Hematopoietic multipotent progenitor cell treated with erythropoietin and hydrocortisone succinate and interleukin-3 and kit ligand, for 4 days (in vitro differentiated cells): ENCODE results near the gene NRDE2.

ENCODE experiments used
- DNase-seq: peaks from one replicate; pipeline ENCODE4 v3.0.0-alpha.2; 2015

NRDE2 gene

DNA sequence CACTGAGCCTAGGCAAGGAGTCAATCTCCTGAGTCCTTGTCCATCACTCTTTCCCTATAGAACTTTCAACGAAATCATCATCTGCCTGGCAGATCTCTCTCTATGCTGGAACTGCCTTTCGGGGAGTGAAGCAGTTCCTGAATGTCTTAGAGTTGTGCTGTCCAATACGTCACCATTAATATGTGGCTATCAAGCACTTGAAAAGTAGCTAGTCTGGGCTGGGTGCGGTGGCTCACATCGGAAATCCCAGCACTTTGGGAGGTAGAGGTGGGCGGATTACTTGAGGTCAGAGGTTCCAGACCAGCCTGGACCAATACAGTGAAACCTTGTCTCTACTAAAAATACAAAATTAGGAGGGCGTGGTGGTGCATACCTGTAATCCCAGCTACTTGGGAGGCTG is 35.1 kb downstream of the NRDE2 start:
- DNase-seq, result no peak

DNA sequence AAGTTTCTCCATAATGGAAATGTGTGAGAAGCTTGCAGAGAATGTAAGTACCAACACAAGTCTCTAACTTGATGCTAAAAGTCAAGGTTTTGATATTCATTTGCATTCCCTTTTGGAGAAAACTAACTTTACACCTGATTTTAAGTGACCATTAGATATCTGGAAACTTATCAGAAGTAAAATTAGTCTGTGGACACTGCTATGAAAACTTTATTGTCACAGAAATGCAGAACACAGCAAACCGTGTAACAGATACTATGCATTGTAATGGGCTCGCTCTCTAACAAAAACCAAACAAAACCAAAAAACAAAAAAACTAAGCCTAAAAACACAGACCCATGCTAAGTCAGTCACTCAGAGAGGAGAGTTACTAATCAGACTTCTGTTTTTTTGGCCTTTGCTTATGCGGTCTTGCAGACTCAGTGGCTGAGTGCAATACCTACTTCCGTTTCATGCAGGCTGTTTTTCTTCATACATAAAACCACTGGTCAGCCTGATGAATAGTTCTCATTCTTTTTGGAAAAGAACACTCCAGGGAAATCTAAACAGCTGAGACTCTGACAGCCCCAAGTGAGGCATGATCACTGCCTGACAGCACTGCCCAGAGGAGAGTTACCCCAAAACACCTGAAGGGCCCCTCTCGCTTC is 35.7 kb downstream of the NRDE2 start:
- DNase-seq, result peak; percentile 46

DNA sequence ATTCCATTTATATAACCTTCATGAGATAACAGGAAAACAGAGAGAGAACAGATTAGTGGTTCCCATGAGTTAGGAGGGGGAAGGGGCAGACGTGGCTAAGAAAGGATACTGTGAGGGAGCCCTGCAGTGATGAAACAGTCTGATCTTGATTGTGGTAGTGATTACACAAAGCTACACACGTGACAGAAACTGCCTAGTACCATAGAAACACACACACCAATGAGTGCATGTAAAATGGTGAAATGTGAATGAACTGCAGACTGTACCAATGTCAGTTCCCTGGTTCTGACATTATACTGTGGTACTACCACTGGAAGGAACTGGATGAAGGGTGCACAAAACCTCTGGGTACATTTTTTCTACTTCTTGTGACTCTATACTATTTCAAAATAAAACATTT is 36.9 kb downstream of the NRDE2 start:
- DNase-seq, result peak; percentile 80

DNA sequence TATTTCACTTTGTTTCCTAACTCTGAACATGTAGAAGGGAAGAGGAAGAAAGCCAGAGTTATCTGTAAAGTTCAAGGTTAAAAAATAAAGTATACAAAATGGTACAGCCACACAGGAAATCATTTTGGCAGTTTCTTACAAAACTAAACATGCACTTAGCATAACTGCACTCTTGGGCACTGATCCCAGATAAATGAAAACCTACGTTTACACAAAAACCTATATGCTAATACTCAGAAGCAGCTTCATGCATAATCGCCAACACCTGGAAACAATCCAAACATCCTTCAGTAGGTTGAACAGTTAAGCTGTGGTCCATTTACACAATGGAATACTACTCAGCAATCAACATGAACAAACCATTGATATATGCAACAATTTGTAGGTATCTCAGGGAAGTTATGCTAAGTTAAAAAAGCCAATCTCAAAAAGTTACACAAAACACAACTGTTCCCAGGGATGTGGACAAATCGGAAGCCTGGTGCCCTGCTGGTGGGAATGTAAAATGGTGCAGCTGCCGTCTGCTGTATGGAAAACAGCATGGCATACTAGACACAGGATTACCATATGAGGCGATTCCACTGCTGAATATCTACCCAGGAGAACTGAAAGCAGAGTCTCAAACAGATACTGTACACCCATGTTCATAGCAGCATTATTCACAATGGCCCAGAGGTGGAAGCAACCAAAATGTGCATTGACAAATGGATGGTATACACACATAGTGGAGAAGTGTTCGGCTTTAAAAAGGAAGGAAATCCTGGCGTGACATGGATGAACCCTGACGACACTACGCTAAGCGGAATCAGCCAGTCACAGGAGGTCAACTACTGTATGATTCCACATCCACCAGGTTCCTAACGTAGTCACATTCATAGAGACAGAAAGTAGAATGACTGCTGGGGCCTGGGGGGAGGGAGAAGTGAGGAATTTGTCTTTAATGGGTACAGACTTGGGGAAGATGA is 37.7 kb downstream of the NRDE2 start:
- DNase-seq, result no peak

DNA sequence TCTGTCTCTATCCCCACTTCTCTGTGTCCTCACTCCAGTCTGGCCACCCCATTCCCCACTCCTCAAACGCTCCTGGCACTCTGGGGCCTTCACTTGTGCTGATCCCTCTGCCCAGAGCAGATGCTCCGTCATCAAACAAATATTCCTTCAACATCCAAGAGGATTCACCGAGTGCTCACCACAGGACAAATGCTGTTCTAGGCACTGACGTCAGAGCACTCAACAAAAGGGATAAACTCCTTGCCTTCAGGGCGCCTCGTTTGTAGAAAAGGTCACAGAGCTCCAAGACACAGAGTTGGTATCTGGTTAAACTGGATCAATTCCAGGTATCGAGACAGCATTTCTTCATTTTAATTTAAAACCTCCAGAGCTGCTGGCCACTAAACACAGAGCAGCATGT is 40.0 kb downstream of the NRDE2 start:
- no peak for DNase-seq

DNA sequence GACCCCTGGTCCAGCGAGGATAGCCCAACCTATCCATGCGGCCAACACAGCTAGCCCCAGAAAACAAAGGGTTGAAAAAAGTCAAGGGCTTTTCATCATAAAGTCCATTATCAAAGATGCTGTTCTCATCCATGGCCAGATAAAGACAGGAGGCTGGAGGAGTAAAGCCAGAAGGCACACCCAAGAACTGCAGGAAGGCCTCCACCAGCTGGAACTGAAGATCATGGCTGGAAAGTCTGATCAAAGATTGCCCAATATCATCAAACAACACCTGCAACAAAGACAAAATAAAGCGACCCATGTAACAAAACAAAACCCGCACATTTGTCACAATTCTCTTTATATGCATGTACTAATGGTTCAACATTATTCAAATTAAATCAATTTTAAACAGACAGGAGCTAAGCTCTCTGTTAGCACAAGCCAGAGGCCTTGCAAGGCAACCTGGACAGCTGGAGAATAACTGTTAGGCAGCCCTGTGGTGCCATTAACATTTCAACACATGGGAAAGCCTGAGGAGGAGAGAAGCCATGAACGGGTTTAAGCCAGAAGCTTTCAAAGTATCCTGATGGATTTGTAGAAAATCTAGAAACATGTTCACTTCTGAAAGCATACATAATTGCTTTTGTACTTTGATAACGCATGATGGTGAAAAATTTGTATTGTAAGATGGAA is 41.3 kb downstream of the NRDE2 start:
- DNase-seq, result no peak

DNA sequence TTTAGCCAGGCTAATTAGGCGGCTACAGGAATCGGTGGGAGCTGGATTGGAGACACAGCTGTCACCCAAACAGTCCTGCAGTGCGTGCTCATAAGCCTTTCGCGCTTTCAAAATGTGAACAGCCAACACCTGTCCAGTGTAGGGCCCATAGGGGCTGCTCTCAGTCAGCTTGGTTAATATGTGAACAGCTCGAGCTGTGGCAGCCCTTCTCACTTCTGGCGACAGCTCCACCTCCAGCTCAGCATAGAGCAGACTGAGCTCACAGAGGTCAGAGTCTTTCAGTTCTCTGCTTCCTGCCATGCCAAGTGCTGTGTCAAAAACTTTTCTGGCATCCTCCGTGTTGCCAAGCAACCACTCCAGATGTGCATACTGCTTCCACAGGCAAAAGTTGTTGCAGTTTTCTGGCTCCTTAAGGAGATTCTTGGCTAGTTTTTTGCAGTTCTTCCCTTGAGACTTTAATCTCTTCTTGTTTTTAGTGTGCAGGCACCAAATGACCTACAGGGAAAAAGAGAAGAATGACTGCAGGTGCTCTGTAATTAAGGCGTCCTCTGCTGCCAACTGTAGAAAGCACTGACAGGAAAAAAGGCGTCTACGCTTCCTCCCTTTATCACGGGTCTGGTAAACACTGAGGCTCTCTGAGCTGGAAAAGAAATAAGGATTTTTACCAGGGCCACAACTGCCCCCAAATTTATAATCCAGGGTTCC is 42.9 kb downstream of the NRDE2 start:
- no peak for DNase-seq

DNA sequence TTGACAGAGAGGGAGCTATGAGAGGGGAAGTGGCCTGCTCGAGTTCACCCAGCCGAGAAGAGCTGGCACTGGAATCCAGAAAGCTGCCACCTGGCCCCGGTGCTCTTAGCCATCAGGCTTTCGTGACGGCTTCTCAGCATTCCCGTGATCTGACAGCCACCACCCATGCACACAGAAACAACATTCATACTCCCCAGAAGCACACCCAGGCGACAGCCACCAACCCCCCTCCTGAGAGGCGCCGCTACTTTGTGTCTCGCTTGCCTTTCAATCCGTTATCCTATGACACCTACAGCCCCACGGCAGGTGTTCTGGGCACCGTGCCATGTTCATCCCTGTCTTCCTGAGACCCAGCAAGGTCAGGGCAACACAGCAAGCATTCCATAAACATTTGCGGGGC is 44.0 kb downstream of the NRDE2 start:
- DNase-seq, result no peak

DNA sequence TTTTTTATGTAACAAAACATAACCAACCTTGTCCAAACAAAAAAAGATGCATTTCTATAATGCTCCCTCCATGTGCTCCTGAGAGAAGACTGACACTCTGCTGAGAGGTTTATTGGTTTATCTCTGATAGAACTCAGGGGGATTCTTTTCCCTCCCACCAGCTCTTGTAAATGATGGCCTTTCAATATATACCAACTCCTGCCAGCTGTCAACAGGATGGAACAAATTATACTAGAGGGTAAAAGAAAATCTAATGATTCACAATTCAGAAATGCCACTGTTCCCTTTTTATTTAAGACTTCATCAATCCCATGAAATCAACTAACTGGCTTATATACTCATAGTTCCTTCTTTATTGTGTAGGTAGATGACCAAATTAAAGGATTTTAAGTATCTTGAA is 50.0 kb downstream of the NRDE2 start:
- no peak for DNase-seq

DNA sequence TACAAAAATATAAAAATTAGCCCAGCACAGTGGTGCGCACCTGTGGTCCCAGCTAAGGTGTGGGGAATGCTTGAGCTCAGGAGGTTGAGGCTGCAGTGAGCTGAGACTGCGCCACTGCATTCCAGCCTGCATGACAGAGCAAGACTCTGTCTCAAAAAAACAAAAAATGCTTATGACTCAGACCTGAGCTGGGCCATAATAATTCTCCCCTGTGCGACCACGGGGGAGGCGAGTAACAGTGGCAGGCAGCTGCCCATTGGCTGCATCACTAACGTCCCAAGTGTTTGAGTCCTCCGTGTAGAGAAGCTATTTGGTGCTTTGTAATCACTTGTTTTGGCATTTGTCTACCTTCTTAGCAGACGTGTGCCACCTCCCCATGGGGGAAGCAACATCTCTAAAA is 50.5 kb downstream of the NRDE2 start:
- no peak for DNase-seq

DNA sequence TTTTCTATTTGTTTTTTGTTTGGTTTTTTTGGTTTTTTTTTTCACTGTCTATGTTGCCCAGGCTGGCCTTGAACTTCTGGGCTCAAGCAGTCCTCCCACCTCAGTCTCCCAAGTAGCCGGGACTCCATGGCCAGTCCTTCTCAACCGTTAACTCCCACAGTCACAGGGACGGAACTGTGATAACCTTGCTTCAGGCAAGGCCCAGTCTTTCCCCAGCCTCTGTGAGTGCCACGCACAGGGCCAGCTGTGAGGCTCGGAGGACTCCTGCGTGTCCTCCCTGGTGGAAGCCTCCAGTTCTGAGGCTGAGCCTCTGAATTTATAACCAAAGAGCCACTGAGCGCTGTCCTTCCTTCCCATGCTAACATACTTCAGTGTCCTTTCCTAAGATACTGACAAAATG is 51.6 kb downstream of the NRDE2 start:
- DNase-seq, result no peak

DNA sequence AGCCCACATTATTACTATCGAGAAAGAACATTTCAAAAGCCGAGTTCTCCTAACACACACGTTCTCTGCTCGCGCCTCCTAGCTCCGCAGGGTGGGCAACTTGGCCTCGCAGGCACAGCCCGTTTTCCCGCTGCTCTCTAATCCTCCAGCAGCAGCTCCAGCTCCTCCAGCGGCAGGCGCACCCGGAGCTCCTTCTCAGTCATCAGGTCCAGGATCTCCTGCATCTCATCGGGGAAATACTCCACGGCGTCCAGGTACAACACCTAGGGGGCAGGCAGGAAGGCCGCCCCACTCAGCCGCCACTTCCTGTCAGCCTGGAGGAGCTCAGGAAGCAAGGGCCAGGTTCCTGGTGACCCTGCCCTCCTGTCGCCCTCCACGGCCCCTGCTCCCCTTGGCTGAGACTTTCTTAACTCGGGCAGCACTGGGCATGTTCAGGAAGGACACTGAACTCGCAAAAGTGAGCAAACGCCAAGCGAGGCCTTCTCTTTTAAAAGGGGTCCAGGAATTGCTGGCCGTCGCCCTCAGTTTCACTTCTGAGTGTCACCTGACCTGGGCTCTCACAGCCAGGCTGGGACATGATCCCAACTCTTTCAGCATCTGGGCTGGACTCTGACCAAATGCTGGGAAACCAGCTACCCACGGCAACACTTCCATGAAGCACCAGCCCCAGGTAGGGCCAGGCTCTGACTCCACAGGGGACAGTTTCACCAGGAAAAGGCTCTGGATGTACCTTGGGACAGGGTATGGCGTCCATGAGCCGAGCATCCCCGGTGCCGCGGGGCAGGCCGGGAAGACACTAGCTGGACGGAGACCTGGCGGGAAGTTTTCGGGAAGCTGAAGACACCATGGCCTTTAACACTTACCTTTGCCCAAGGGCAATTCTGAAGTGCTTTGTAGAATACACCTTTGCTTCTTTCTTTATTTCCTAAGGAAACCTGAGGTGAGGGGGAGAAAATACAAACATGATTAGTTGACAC is 53.3 kb downstream of the NRDE2 start:
- DNase-seq, result no peak

DNA sequence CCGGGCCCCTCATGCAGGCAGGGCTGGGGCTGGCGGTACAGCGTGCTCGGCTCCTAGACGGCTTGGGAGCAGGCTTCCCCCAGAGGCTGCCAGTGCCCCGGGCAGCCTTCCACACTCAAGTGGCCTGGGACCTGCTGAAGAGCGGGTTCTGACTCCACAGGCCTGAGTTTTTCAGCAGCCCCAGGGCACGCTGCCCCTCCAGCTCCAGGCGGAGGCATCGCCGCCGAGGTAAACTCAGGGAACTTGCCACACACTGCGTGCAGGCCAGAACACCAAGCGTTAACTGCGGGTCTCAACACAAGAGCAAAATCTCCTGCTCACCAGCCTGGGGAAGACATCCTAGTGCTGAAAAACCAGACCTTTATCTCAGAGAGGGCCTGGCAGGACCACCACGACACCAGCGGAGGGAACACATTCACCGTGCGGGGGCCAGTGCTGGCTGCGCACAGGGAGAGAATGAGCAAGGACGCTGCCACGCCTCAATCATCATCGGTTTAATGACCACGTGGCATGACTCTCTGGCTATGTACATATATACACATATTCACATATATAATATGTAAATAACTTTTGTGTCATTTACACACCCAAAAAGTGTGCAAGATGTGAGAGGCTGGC is 54.1 kb downstream of the NRDE2 start:
- no peak for DNase-seq

DNA sequence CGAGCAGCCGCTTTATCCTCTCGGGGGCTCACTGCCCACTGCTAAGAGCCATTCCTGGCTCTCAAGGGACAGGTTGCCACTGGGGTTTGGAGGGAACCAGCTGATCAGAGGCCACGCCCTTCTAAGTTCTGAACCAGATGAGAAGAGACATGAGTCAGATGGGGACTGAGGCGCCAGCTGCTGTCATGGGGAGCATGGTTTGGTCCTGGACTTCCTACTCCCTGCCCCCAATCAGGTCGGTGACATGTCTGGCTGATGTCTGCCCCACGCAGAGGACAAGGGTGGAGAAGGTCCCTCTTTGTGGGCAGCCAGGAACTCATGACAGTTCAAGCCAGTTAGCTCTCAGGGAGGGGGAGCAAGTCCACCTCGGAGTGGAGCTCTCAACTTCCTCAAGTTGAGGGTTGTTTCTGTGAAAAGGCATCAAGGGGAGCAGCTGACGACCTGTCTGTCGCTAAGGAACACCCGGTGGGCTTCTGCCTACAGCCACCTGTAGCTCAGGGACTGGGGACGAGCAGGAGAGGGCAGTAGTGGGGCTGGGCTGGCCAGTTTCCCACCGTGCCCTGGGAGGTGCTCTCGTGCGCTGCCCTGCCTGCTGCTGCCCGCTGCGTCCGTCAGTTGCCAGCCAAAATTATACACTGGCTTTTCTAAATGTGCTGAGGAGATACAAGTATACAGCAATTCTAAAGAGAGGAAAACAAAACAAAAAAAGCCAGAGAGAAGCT is 54.9 kb downstream of the NRDE2 start:
- DNase-seq, result peak; percentile 25

DNA sequence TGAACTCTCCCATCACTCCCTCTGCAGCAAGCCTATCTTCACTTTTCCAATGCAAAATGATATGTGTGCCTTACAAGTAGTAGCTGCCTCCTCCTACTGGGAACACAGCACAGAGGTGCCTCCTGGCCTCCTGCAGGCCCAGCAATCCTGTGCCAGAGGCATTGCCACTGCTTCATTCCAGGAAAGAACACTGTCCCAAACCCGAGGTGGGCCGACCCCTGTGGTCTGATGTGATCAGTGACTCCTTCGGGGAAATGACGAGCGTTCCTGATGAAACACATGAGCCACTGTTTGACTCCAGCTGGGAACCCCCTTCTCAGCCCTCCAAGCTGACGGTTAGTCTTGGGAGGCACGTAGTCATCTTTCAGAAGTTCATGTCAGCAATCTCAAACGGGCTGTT is 55.9 kb downstream of the NRDE2 start:
- no peak for DNase-seq

DNA sequence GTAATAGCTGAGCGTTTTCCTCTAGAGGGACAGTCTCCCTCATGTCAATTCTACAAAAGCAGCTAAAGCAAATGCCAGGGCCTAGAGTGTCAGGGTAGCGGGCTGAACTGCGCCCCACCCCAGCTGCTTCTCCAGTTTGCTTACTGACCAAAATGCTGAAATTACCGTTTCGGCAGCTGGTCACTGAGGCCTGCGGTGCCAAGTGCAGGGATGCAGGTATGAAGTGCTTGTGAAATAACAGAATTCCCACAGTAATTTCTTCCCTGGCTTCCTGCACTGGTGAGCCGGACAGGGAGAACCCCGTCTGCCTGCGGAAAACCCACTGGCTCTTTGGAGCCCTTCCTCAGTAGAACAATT is 56.3 kb downstream of the NRDE2 start:
- no peak for DNase-seq

DNA sequence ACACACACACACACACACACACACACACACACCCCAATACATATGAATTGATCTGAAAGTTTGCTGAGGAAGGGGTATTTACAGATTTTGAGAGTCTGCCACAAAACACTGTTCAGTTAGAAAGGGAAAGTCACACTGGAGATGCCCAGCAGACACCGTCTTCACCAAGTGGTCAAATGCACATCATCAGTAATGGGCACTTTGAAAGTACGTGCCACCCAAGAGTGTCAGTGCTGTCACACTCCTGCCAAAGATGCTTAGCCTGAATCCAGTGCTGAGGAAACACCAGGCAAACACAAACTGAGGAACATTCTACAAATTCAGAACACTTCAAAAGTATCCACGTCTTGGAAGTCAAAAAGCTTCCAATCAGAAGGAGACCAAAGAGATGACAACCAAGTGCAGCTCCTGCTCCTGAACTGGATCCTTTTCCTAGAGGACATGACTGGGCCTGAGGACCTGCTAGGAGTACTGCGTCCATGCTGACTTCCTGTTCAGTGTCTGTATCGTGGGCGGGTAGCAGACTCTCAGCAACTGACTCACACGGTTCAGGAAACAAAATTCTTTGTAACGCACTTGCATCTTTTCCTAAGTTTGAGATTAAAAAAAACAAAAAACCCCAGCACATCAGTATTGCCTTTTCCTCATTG is 56.8 kb downstream of the NRDE2 start:
- DNase-seq, result no peak

DNA sequence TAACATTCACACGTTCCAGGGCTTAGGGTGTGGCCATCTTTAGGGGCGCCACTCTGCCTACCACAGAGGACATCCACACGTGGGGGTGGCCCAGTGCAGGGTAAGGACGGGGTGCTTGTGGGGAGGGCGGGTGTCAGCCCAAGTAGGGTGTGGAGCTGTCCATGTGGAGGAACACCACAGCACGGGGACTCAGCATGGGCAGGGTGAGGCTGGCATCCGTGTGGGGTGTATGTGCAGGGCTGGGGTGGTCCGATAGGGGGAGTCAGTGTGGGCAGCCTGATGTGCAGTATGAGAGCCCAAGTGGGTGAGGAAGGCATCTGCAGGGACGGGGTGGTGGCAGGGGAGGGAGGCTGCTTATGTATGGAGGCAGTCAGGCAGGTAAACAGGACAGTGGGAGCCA is 57.7 kb downstream of the NRDE2 start:
- DNase-seq, result peak; percentile 35

DNA sequence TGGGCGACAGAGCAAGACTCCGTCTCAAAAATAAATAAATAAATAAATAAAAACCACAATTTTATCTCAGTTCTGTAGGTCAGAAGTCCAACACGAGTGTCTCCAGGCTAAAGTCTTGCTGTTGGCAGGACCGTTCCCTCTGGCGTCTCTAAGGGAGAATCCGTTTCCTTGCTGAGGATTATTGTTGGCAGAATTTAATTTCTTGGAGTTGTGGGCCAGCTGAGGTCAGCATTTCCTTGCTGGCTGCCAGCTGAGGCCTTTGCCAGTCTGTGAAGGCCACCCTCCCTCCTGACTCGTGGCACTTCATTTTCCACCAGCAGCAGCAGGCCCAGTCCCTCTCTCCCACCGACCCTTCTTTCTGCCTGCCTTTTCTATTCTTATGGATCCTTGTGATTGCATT is 58.2 kb downstream of the NRDE2 start:
- no peak for DNase-seq

DNA sequence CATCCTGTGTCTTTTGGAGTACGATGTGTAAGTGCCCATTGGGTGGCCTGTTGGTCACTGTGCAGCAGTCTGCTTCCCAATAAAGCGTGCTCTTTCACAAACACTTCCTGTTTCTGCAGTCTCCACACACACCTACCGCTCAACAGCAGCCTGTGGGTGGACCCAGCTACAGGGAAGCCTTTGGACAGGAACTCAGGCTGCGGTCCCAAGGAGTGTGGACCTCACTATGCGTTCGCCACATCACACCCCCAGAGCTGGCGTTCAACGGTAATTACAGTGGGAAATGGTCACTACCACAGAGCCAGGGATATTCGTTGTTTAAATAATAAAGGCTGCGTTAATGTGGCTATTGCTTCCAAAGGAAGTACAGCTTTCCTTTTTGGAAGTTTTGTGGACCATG is 59.2 kb downstream of the NRDE2 start:
- DNase-seq, result no peak
